HL-60 (cell line): Measurements from ENCODE around the gene MICOS13.

Experiments used
- DNase-seq, 2 experiments: peaks; one replicate each; pipeline ENCODE4 v3.0.0-alpha.2; 2010 to 2020; ENCODE audit warnings: low read depth in 1 of 2, low spot score in 1 of 2
- H3K27ac ChIP-seq: fragments of 250-450 bp; sonication (Bioruptor Pico); replicated peaks from 2 replicates; pipeline ENCODE4 v1.5.1; 2020; ENCODE audit warnings: mild to moderate bottlenecking, moderate library complexity
- H3K27me3 ChIP-seq: fragments of 250-450 bp; sonication (Bioruptor Pico); 2 replicates; pipeline ENCODE4 v1.5.1; 2021; ENCODE audit warnings: mild to moderate bottlenecking, moderate library complexity; ENCODE audit not compliant: insufficient read depth, poor library complexity, severe bottlenecking
- H3K4me3 ChIP-seq: replicated peaks from 2 replicates; pipeline ENCODE4 v1.5.1; 2011; ENCODE audit warnings: mild to moderate bottlenecking, control low read depth, low read length; ENCODE audit not compliant: insufficient read depth
- CTCF ChIP-seq: IDR thresholded peaks from one replicate; pipeline ENCODE4 v1.5.1; 2011; ENCODE audit warnings: low read length, control low read depth, inconsistent platforms; ENCODE audit not compliant: insufficient read depth
- GABPA ChIP-seq: IDR thresholded peaks from 2 replicates; pipeline ENCODE4 v1.6.1; 2012; ENCODE audit warnings: low read depth
- POLR2AphosphoS5 ChIP-seq: IDR thresholded peaks from 2 replicates; pipeline ENCODE4 v1.6.1; 2012; ENCODE audit warnings: low read depth
- REST ChIP-seq: IDR thresholded peaks from 2 replicates; pipeline ENCODE4 v1.6.1; 2012; ENCODE audit warnings: low read depth; ENCODE audit not compliant: insufficient replicate concordance
- SPI1 ChIP-seq: IDR thresholded peaks from 2 replicates; pipeline ENCODE4 v1.6.1; 2012; ENCODE audit warnings: low read depth, mild to moderate bottlenecking, borderline replicate concordance
- long read RNA-seq: library from polyadenylated mRNA; unstranded; transcript quantifications from one replicate; pipeline ENCODE4 v2.0.0, GENCODE V29; 2020

Gene MICOS13
- long read RNA-seq, transcript C19orf70-201 (4 exons, 896 nt), result major isoform, 11 of 24 reads
- long read RNA-seq, partial matches to known transcripts, result 2 of 24 reads
- long read RNA-seq, other reads (novel, unspliced or antisense), result 8 of 24 reads

- TF ChIP-seq CTCF (no peak), GABPA (peak; percentile 75), SPI1 (no peak), POLR2AphosphoS5 (peak; percentile 71), REST (no peak)
- DNase-seq, result peak; percentile 98 to 99
- H3K4me3 ChIP-seq, result peak within 1 kb of the TSS; percentile 97
These were observed at the start of gene MICOS13, which contains the start of gene HSD11B1L for GRCh38 chr19:5680437-5681368. MICOS13 (minus strand) TSS chr19:5680516; CDS start chr19:5680486, 30 bp downstream. HSD11B1L (plus strand) TSS chr19:5681027; CDS start chr19:5684833, 3,806 bp downstream.

GRCh38 chr19:5727453-5728050, 47.2 kb upstream of the MICOS13 start:
- H3K27me3 ChIP-seq, result no peaks in the 10 kb centered on the region
- TF ChIP-seq GABPA, result no peak
- TF ChIP-seq POLR2AphosphoS5, result no peak
- no peak for TF ChIP-seq REST
- no peak for TF ChIP-seq CTCF
- no peak for TF ChIP-seq SPI1
- H3K27ac ChIP-seq, result no peak overlapping the region

More at GRCh38 chr19:5680437-5681368, at the start of gene MICOS13, which contains the start of gene HSD11B1L:
- H3K27me3 ChIP-seq, result no peaks in the 10 kb centered on the region
- peak within 1 kb of the TSS; percentile 90 for H3K27ac ChIP-seq

GRCh38 chr19:5719961-5720790, 39.9 kb upstream of the MICOS13 start, which contains the start of the genes CATSPERD and LONP1:
CATSPERD (plus strand) TSS chr19:5720637; CDS start chr19:5720738, 101 bp downstream.
LONP1 (minus strand) TSS chr19:5720146; CDS start chr19:5720132, 14 bp downstream.
- peak; percentile 98 for DNase-seq
- TF ChIP-seq GABPA (peak; percentile 86), SPI1 (no peak), REST (peak; percentile 52), CTCF (peak; percentile 94), POLR2AphosphoS5 (peak; percentile 94)
- Histone ChIP-seq H3K27ac (peak within 1 kb of the TSS; percentile 97), H3K27me3 (no peaks in the 10 kb centered on the region), H3K4me3 (peak within 1 kb of the TSS; percentile 92)

More at GRCh38 chr19:5727453-5728050, 47.2 kb upstream of the MICOS13 start:
- no peak overlapping the region for H3K4me3 ChIP-seq
- no peak for DNase-seq
